GM21528 (cell line): ENCODE data around the gene MB21D2.

ENCODE experiments used
- ATAC-seq: cut with Tn5 transposase; IDR thresholded peaks from one replicate; pipeline ENCODE4 v1.9.1; 2021; ENCODE audit warnings: mild to moderate bottlenecking, moderate library complexity; ENCODE audit not compliant: unreplicated experiment, low FRiP score

MB21D2 gene

GRCh38 chr3:192892981-192893700, 24.5 kb downstream of the MB21D2 start:
- ATAC-seq = peak; percentile 97

GRCh38 chr3:192890347-192891335, 27.0 kb downstream of the MB21D2 start:
- no peak for ATAC-seq

GRCh38 chr3:192889679-192890078, 28.0 kb downstream of the MB21D2 start:
- ATAC-seq = no peak

GRCh38 chr3:192888190-192888589, 29.5 kb downstream of the MB21D2 start:
- no peak for ATAC-seq

- ATAC-seq = no peak
Observed at GRCh38 chr3:192887701-192888100, 30.0 kb downstream of the MB21D2 start.

DNA sequence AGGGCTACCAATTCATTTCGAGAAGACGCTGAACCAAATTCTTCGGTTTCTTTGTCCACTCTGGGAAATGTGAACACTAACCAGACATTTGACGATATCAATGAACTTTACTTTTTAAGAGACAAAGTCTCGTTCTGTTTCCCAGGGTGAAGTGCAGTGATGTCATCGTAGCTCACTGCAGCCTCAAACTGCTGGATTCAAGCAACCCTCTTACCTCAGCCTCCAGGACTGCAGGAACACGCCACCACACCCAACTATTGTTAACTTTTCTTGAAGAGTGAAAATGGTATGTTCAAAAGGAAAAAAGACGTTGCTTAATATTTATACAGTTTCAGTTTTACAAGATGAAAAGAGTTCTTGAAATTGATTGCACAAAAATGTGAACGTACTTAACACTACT, 30.6 kb downstream of the MB21D2 start:
- ATAC-seq = no peak

GRCh38 chr3:192884777-192885773, 32.6 kb downstream of the MB21D2 start:
- ATAC-seq = no peak

DNA sequence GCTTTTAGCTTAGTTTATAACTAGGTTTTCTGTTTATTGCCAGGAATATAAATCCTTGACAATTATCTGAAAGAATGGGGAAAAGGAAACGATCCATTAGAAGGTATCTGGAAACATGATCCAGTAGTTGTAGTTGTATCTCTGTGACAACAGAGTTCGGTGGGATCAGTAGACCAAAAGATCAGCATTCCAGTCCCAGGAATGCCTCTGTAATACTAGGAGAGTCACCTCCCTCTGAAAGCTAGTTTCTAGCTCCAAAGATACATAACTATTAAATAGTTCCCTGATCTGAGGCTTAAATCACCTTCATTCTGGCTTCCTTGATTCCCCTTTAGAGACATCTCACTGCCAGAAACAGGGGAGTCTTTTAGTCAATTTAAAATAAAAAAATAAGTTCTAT, 34.1 kb downstream of the MB21D2 start:
- ATAC-seq = no peak

GRCh38 chr3:192881159-192881786, 36.4 kb downstream of the MB21D2 start:
- no peak for ATAC-seq

DNA sequence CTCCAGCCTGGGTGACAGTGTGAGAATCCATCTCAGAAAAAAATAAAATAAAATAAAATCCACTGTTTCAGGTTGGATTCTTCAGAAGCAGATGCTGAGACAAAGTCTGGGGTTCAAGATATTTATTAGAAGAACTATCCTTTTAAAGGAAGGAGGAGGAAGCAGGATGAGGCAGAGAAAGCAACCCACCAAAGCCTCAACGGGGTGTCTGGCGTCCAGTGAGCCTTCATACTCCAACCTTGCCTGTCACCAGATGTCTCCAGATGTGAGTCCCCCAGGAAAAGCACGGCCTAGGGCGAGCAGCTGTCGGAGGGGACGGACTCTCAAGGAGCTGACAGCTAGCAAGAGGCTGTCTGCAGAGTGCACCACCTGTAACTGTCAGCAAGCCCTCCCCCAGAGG, 37.3 kb downstream of the MB21D2 start:
- no peak for ATAC-seq

- no peak for ATAC-seq
Observed at GRCh38 chr3:192879346-192880031, 38.2 kb downstream of the MB21D2 start.

DNA sequence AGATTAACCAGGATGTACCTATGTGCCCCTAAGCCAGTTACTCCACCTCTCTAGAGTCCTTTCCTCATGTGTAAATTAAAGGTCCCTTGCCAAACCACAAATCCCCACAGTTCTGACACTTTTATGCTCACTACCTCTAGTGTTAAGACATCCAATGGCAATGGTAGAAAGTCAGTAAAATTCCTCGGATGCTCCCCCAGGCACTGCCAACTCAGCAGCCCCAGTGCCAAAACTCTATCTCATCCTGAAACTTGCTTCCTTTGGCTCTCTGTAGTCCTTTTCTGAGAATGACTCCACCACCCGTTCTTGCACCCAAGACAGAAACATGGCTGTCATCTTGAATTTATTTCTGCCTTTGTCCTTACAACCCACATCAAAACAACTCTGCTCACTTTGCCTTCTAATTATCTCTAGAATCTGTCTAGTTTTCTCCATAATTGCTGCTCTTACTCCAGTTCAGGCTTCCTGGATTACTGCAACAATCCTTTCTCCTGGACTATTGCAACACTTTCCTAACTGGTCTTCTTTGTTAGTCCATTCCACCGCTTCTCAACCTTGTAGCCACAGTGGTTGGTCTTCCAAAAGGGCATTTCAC, 41.6 kb downstream of the MB21D2 start:
- no peak for ATAC-seq

DNA sequence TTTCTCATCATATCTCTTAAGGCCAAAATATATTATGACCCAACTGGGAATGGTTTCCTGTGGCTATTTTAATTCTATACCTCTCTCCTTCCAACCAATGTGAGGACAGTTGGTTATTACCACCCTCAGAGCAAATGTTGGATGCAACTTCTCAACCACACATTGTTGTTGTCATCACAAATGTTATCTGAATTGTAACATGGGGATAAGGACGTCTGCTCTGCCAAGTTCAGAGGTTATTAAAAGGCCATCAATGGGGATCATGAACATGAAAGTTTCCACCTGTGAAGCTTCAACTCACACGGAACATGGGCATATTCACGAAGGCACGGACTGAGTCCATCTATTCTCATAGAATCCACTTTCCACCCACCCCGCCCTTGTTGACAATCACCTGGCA, 46.8 kb downstream of the MB21D2 start:
- ATAC-seq = no peak

DNA sequence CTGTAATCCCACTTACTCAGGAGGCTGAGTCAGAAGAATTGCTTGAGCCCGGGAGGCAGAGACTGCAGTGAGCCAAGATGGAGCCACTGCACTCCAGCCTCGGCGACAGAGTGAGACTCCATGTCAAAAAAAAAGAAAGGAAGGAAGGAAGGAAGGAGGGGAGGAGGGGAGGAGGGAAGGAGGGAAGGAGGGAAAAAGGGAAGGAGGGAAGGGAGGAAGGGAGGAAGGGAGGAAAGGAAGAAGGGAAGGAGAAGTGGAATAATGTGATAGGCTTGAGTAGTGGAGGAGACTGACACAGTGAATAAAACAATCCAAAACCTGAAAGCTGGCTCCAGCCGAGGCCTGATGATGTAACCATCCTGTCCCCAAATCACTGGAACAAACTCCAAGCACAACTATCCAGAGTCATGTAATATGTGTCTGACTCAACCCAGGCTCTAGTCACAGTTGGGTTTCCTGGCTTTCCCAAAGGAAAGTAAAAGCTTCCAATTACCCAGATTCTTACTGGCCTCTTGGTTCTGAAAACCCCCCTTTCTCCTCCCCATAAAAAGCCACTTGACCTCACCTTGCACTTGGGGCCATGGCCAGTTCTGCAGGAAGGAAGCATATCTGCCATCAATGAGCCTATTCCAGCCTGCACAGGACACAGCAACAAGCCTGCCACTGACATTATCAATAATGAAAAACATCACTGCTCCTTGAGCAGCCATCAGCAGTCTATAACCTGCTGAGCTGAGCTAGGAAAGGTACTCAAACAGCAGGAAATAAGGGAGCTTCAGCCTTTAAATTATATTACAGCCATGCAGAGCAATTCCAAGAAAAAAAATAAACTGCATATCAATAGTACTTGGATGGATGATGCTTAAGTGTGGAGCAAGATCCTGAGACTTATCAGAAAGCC, 48.3 kb downstream of the MB21D2 start:
- ATAC-seq = no peak

DNA sequence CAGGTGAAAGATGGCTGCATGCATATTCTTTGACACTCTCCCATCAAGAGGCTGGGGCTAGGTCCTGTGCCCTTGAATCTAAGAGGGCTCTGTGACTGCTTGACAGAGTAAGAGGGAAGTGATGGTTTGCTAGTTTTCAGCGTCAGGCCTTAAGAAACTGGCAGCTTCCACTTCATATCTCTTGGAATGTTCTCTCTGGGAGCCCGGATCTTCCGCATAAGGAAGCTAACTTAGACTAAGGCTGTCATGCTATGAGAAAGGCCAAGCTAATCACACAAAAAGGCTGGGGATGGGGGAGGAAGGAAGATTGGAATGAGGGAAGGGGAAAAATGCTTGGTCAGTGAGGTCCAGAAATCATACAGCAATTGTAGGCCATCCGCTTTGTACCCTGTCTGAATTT, 50.0 kb downstream of the MB21D2 start:
- ATAC-seq = no peak

GRCh38 chr3:192866804-192867203, 50.9 kb downstream of the MB21D2 start:
- no peak for ATAC-seq

DNA sequence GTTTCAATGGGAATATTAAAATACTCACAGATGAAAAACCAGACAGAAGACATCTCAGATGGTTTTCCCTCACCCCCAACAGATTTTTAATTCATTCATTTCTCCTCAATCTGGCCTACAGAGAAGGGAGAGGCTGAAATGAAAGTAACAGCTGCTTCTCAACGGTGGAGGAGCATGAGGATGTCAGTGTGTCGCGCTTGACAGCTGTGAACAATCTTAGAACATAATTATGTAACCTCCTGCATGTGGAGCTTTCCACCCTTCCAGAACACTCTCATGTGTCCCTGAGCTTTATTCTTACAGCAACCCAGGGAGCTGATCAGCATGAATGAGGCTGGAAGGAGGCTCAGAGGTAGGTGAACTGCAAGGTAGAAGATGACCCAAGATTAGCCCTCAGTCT, 52.7 kb downstream of the MB21D2 start:
- peak; percentile 55 for ATAC-seq

GRCh38 chr3:192863091-192863420, 54.6 kb downstream of the MB21D2 start:
- no peak for ATAC-seq
